AG04450 (cell line): ENCODE measurements around the gene KIAA1549. TPM values are rescaled to one million over a fixed set of nuclear protein-coding genes. Genes with fewer than 3 reads are reported as not detected.
A peak's percentile ranks its signal among the peaks of the same experiment; 100 is the strongest.

Experiments
- CTCF ChIA-PET: fragments of 300-600, 350-600 bp; formaldehyde crosslinking; extraction: SDS; loops from one replicate; lab custom pipeline; 2022; ENCODE audit warnings: antibody characterized with exemption, inconsistent platforms; lab: Charles Lee
- POLR2A ChIA-PET: fragments of 350-600 bp; formaldehyde crosslinking; extraction: SDS; loops from one replicate; lab custom pipeline; 2021; ENCODE audit warnings: antibody characterized with exemption, inconsistent platforms; lab: Yijun Ruan, JAX
- DNase-seq: peaks from one replicate; pipeline ENCODE4 v3.0.0-alpha.2; 2011; ENCODE audit warnings: low read depth, low spot score
- H3K27ac ChIP-seq: one replicate; pipeline ENCODE4 v1.5.1; 2012; ENCODE audit warnings: low read depth, low read length, control low read depth
- H3K27me3 ChIP-seq: one replicate; pipeline ENCODE4 v1.6.0; 2012; ENCODE audit warnings: low read length; ENCODE audit not compliant: control insufficient read depth, insufficient read depth
- H3K4me3 ChIP-seq: 2 replicates; pipeline ENCODE4 v1.5.1; 2011; ENCODE audit warnings: mild to moderate bottlenecking, low read depth, low read length, control low read depth
- H3K9me3 ChIP-seq: 2 replicates; pipeline ENCODE4 v1.5.1; 2012; ENCODE audit warnings: low read length; ENCODE audit not compliant: control insufficient read depth, insufficient read depth
- CTCF ChIP-seq: IDR thresholded peaks from 2 replicates; pipeline ENCODE4 v1.5.1; 2011; ENCODE audit warnings: low read depth, low read length, control low read depth, inconsistent platforms
- polyA plus RNA-seq: library from polyadenylated mRNA; depleted of rRNA; stranded (reverse); fragments of >200 nt; gene quantifications from 2 replicates; pipeline ENCODE4 v1.2.3, GENCODE V29; 2011

Gene KIAA1549
- polyA plus RNA-seq, 1 experiment, result 2.9 TPM

- TF ChIP-seq CTCF, result no peak
- no peaks in the 10 kb centered on the region for H3K9me3 ChIP-seq
- ChIA-PET POLR2A (no interaction called here), CTCF (no interaction called here)
- no peak overlapping the region for H3K27ac ChIP-seq
- no peak for DNase-seq
- no peaks in the 10 kb centered on the region for H3K27me3 ChIP-seq
- H3K4me3 ChIP-seq, result no peak overlapping the region
Measured at GRCh38 chr7:138932427-138932826, 48.8 kb downstream of the KIAA1549 start.

- no peaks in the 10 kb centered on the region for H3K9me3 ChIP-seq
- no peaks in the 10 kb centered on the region for H3K27me3 ChIP-seq
- no peak overlapping the region for H3K4me3 ChIP-seq
- TF ChIP-seq CTCF, result no peak
- DNase-seq, result no peak
- ChIA-PET POLR2A (no interaction called here), CTCF (interaction anchor here (1.0 kb wide), 1 partner anchor 44 kb away, joined by 4 read pairs; no protein-coding TSS in a partner anchor)
- no peak overlapping the region for H3K27ac ChIP-seq
Measured at GRCh38 chr7:138929969-138930368, 51.2 kb downstream of the KIAA1549 start.

- Histone ChIP-seq H3K27me3 (no peaks in the 10 kb centered on the region), H3K9me3 (no peaks in the 10 kb centered on the region), H3K4me3 (no peak overlapping the region), H3K27ac (peak overlapping the region; percentile 65)
- ChIA-PET CTCF (interaction anchor here (3.8 kb wide), 1 partner anchor 40 kb away, joined by 21 read pairs; no protein-coding TSS in a partner anchor), POLR2A (no interaction called here)
- no peak for TF ChIP-seq CTCF
- DNase-seq, result no peak
Measured at GRCh38 chr7:138926241-138926612, 55.0 kb downstream of the KIAA1549 start.

GRCh38 chr7:138924501-138925225, 56.5 kb downstream of the KIAA1549 start:
- no peak for DNase-seq
- no peak overlapping the region for H3K4me3 ChIP-seq
- ChIA-PET POLR2A (no interaction called here), CTCF (interaction anchor here (0.6 to 3.8 kb wide), 3 partner anchors 30 to 150 kb away, joined by 3 to 21 read pairs (median 3); no protein-coding TSS in a partner anchor)
- H3K9me3 ChIP-seq, result no peaks in the 10 kb centered on the region
- no peak overlapping the region for H3K27ac ChIP-seq
- no peak for TF ChIP-seq CTCF
- H3K27me3 ChIP-seq, result no peaks in the 10 kb centered on the region

- Histone ChIP-seq H3K9me3 (0 out of 2 replicates have a peak, but pooled peaks cover 2% of the 10 kb centered on the region), H3K27ac (no peak overlapping the region), H3K27me3 (no peaks in the 10 kb centered on the region), H3K4me3 (no peak overlapping the region)
- CTCF ChIA-PET, result no interaction called here
- DNase-seq, result no peak
- POLR2A ChIA-PET, result no interaction called here
- no peak for TF ChIP-seq CTCF
Measured at GRCh38 chr7:138921277-138921676, 59.9 kb downstream of the KIAA1549 start.
